Measurements from ENCODE around the gene TMEM60.

The TMEM60 gene

DNA sequence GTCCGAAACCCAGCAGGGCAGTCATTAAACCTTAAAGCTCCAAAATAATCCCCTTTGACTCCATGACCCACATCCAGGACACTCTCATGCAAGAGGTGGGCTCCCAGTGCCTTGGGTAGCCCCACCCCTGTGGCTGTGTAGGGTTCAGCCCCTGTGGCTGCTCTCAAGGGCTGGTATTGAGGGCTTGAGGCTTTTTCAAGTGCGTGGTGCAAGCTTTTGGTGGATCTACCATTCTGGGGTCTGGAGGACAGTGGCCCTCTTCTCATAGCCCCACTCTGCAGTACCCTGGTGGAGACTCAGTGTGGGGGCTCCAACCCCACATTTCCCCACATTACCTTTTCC lies 51.4 kb downstream of the TMEM60 start:
- no peak for DNase-seq (ENCODE audit: insufficient read length, low spot score)
- TF ChIP-seq, protein P1, sequence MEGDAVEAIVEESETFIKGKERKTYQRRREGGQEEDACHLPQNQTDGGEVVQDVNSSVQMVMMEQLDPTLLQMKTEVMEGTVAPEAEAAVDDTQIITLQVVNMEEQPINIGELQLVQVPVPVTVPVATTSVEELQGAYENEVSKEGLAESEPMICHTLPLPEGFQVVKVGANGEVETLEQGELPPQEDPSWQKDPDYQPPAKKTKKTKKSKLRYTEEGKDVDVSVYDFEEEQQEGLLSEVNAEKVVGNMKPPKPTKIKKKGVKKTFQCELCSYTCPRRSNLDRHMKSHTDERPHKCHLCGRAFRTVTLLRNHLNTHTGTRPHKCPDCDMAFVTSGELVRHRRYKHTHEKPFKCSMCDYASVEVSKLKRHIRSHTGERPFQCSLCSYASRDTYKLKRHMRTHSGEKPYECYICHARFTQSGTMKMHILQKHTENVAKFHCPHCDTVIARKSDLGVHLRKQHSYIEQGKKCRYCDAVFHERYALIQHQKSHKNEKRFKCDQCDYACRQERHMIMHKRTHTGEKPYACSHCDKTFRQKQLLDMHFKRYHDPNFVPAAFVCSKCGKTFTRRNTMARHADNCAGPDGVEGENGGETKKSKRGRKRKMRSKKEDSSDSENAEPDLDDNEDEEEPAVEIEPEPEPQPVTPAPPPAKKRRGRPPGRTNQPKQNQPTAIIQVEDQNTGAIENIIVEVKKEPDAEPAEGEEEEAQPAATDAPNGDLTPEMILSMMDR (IDR thresholded peaks at IDR 0.05; ENCODE audit: insufficient read depth, missing control alignments) = no peak
- no peak for FAIRE-seq

DNA sequence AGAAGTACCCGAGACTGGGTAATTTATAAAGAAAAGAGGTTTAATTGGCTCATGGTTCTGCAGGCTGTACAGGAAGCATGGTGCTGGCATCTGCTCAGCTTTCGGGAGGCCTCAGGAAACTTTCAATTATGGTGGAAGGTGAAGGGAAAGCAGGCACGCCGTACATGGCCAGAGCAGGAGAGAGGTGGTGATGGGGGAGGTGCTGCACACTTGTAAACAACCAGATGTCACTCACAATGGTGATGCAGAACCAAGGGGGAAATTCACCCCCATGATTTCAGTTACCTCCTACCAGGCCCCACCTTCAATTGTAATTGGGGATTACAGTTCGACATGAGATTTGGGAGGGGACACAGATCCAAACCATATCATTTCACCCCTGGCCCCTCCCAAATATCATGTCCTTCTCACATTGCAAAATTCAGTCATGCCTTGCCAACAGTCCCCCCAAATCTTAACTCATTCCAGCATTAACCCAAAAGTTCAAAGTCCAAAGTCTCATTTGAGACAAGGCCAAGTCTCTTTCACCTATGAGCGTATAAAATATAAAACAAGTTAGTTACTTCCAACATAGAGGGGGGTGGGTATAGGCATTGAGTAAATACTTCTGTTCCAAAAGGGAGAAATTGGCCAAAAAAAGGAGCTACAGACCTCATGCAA lies 51.9 kb downstream of the TMEM60 start:
- no peak for DNase-seq (ENCODE audit: insufficient read length, low spot score)
- FAIRE-seq = no peak
- TF ChIP-seq, protein P1 (IDR thresholded peaks at IDR 0.05; ENCODE audit: insufficient read depth, missing control alignments) = no peak

DNA sequence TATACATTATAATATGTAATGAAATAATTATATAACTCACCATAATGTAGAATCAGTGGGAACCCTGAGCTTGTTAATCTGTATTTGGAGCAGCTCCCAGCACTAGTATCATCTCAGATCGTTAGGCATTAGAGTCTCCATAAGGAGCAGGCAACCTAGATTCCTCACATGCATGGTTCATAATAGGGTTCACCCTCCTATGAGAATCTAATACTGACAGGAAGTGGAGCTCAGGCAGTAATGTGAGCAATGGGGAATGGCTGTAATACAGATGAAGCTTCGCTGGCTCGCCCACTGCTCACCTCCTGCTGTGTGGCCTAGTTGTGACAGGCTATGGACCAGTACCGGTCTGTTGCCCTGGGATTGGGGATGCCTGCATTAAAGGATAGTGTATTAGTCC lies 52.5 kb downstream of the TMEM60 start:
- FAIRE-seq (no peak), DNase-seq (ENCODE audit: insufficient read length, low spot score) (no peak)
- TF ChIP-seq, protein P1 (IDR thresholded peaks at IDR 0.05; ENCODE audit: insufficient read depth, missing control alignments) = no peak

All from D721Med (cell line).